BJ (cell line): ENCODE results near the gene ZBTB5. TPM values are rescaled to one million over a fixed set of nuclear protein-coding genes. Genes with fewer than 3 reads are reported as not detected.

ENCODE experiments used
- CTCF ChIA-PET: fragments of 350-600 bp; formaldehyde crosslinking; extraction: SDS; loops from one replicate; lab custom pipeline; 2021; ENCODE audit warnings: antibody characterized with exemption, inconsistent platforms; lab: Yijun Ruan, JAX
- POLR2A ChIA-PET: fragments of 300-600 bp; sonication (Branson Sonifier 250); formaldehyde crosslinking; extraction: SDS; loops from one replicate; lab custom pipeline; 2021; ENCODE audit warnings: antibody characterized with exemption; lab: Charles Lee
- DNase-seq: peaks from one replicate; pipeline ENCODE4 v3.0.0-alpha.2; 2011; ENCODE audit warnings: low read depth
- H3K27me3 ChIP-seq: 2 replicates; pipeline ENCODE4 v1.6.0; 2011; ENCODE audit warnings: low read length; ENCODE audit not compliant: control insufficient read depth, insufficient read depth
- H3K36me3 ChIP-seq: 2 replicates; pipeline ENCODE4 v1.5.1; 2011; ENCODE audit warnings: low read length; ENCODE audit not compliant: control insufficient read depth, insufficient read depth
- H3K4me3 ChIP-seq: 2 replicates; pipeline ENCODE4 v1.5.1; 2011; ENCODE audit warnings: low read depth, mild to moderate bottlenecking, control low read depth, low read length
- CTCF ChIP-seq: IDR thresholded peaks from 2 replicates; pipeline ENCODE4 v1.5.1; 2011; ENCODE audit warnings: low read depth, mild to moderate bottlenecking, control low read depth, inconsistent platforms, low read length, moderate library complexity; ENCODE audit not compliant: insufficient read depth
- polyA plus RNA-seq: library from polyadenylated mRNA; depleted of rRNA; stranded (reverse); fragments of >200 nt; gene quantifications from 2 replicates; pipeline ENCODE4 v1.2.3, GENCODE V29; 2011

Gene ZBTB5
- polyA plus RNA-seq, 1 experiment, result 12.6 TPM

GRCh38 chr9:37464006-37464405, 1.2 kb downstream of the ZBTB5 start:
- DNase-seq, result no peak
- TF ChIP-seq CTCF, result no peak
- CTCF ChIA-PET, result interaction anchor here (0.6 kb wide), 1 partner anchor 1020 kb away, joined by 4 read pairs; no protein-coding TSS in a partner anchor

DNA sequence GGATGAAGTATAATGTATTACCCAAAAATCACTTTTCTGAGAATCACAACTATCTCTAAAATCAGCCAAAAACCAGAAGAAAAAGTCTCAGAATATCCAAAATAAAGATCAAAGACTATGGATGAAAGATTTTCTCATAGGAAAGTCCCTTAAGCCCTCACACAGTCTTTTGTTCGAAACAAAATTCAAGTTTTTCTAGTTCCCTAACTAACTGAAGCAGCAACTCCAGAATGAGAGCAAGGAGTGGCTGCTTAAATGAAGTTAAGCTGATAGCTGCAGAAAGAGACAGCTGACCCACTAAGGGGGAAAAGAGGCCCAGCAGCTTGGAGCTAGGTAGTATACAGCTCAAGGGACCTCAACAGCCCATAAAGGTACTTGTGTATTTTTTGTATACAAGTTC, 8.4 kb downstream of the ZBTB5 start:
- ChIA-PET CTCF (no interaction called here), POLR2A (no interaction called here)
- no peak for TF ChIP-seq CTCF
- Histone ChIP-seq H3K4me3 (no peak overlapping the region), H3K36me3 (no peaks in the 10 kb centered on the region), H3K27me3 (no peaks in the 10 kb centered on the region)
- no peak for DNase-seq

More at GRCh38 chr9:37464006-37464405, 1.2 kb downstream of the ZBTB5 start:
- Histone ChIP-seq H3K4me3 (peak overlapping the region; percentile 99), H3K36me3 (peaks cover 1% of the 10 kb centered on the region; the same call in 1 of the 2 replicates), H3K27me3 (no peaks in the 10 kb centered on the region)
- POLR2A ChIA-PET, result no interaction called here

DNA sequence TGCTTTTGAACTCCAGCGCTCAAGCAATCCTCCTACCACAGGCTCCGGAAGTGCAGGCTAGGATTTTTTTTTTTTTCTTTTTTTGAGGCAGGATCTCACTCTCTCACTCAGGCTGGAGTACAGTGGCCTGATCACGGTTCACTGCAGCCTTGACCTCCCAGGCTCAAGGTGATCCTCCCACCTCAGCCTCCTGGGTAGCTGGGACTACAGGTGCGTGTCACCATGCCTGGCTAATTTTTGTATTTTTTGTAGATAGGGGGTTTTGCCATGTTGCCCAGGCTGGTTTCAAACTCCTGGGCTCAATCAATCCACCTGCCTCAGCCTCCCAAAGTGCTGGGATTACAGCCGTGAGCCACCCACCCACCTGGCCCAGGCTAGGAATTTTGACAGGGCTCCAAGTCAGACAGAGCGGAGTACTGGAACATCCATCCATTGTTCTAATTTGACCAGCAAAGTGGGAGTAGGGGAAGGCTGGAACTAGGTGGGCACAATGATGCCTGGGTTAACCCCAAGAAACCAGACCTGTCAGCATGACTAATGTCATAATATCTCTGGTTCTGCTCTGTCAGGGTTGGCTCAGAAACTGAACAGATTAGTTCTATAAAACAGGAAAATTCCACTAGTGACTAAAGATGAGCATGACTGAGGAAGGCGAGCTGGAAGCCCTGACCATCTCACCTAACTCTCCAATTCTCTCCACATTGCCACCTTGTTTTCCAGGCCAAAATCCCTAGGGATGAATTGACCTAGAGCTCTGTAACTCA, 9.2 kb downstream of the ZBTB5 start:
- POLR2A ChIA-PET, result no interaction called here
- TF ChIP-seq CTCF, result no peak
- Histone ChIP-seq H3K36me3 (no peaks in the 10 kb centered on the region), H3K4me3 (no peak overlapping the region), H3K27me3 (no peaks in the 10 kb centered on the region)
- CTCF ChIA-PET, result no interaction called here
- no peak for DNase-seq

- TF ChIP-seq CTCF, result no peak
- Histone ChIP-seq H3K27me3 (no peaks in the 10 kb centered on the region), H3K36me3 (peaks cover 2% of the 10 kb centered on the region), H3K4me3 (no peak overlapping the region)
- POLR2A ChIA-PET, result no interaction called here
- CTCF ChIA-PET, result no interaction called here
- no peak for DNase-seq
These were observed 11.0 kb downstream of the ZBTB5 start for GRCh38 chr9:37454238-37454637.

GRCh38 chr9:37453827-37454226, 11.4 kb downstream of the ZBTB5 start:
- Histone ChIP-seq H3K36me3 (peaks cover 2% of the 10 kb centered on the region), H3K4me3 (no peak overlapping the region), H3K27me3 (no peaks in the 10 kb centered on the region)
- DNase-seq, result no peak
- CTCF ChIA-PET, result no interaction called here
- TF ChIP-seq CTCF, result no peak
- POLR2A ChIA-PET, result no interaction called here
